T-helper 1 cell (primary cell): Measurements from ENCODE around the gene CAB39L.

ENCODE experiments used
- DNase-seq, 5 donors: peaks; one replicate each; pipeline ENCODE4 v3.0.0-alpha.2; 2012 to 2020
- total RNA-seq, 4 donors: gene quantifications; one replicate each; lab custom pipeline; 2026; lab: John Stamatoyannopoulos, UW

CAB39L gene
- total RNA-seq = 3.7 to 4.9 (median 4.3) reads per million in 4 donors

DNA sequence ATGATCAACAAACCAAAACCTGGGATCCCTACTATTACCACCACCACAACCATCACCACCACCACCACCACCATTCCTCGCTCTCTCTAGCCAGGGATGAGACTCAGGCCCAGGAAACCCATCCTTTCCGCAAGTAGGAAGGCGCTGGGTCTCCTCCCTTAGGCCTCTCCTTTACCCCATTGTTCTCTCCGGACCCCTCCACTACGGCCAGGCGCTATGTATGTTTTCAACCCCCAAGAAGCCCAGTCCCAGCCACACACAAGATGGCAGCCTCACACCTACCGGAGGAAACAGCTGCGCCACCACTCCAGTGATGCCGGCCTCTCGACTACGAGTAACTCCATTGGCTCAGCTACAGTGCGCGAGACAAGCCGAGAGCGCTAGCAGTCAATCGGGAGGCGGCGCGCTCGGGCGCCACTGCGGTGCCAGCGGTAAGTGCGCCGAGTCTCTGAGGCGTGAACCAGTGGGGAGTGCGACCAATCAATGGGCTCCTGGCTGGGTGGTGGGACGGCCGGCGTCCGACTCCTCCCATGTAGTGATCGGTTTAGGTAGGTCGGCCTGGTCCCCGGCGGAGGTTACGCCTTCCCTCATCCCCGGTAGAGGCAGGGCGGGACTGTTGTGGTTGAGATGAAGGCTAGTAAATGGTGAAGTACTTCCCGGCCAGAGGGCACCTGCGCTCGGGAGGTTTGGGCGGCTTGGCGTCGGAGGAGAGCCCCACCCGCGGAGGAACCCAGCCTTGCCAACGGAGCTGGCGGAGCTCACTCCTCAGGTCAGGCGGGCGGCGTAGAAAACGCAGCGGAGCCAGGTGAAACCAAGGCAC, at the start of gene CAB39L, which contains the start of gene SETDB2:
Gene CAB39L, minus strand, starts transcription at position 361 of the 820 bp plus-strand sequence. CDS start 61,154 bp downstream, outside the sequence.
Gene SETDB2, plus strand, starts transcription at position 571 of the 820 bp plus-strand sequence. CDS start 7,620 bp downstream, outside the sequence.
- peak; percentile 98 to 100 (median 98) for DNase-seq

DNA sequence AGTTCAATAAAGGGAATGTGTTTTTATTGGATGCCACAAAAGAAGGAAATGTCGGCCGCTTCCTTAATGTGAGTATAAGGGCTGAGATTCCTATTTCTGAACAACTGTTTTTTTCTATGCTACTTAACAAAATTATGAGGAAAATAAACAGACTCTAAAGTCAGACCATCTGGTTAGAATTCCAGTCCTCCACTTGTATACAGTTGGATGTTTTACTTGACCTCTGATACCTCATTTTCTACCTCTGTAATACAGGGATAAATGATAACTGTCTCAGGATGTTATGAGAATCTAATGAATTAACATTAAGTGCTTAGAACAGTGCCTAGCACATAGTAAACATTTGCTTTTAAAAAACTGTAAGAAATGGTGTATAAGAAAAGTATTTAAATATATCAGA, 44.7 kb upstream of the CAB39L start:
- DNase-seq = no peak

DNA sequence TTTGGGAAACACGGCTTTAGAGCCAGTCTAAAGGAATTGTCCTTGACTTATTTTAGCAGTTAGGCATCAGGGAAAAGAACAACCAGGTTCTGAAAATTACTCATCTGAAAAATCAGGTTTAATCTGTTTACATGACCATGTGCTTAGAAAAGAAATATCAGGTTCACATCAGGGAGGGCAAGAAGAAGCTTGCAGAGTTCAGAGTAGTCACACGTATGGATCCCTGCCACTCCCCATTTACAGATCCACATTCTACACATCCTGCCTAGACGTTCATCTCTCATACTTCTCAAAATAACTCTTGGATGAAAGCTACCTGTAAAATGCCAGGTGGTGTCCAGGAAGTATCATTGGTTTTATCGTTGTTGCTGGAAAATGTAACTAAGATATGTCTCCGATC, 37.9 kb upstream of the CAB39L start:
- DNase-seq = no peak

DNA sequence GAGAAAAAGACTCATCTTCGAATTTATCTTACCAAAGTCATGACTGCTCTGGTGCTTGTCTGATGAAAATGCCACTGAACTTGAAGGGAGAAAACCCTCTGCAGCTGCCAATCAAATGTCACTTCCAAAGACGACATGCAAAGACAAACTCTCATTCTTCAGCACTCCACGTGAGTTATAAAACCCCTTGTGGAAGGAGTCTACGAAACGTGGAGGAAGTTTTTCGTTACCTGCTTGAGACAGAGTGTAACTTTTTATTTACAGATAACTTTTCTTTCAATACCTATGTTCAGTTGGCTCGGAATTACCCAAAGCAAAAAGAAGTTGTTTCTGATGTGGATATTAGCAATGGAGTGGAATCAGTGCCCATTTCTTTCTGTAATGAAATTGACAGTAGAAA, 32.7 kb upstream of the CAB39L start:
- no peak for DNase-seq

DNA sequence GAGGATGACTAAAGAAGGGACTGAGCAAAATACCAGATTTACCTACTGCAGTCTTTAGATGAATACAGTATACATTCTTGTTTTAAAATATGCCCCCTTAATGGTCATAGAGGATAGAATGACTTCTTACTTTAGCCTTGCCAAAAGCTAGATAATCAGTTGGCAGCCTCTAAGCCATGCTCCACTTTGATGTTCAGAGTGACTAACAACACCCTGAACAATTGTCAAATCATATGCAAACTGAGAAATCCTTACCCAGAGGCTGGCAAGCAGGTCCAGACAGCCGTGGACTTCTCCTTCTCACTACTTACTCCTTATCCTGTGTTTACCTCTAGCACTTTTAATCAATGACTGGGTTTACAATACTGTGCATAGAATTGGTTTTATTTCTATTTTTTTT, 28.3 kb upstream of the CAB39L start:
- DNase-seq = no peak

DNA sequence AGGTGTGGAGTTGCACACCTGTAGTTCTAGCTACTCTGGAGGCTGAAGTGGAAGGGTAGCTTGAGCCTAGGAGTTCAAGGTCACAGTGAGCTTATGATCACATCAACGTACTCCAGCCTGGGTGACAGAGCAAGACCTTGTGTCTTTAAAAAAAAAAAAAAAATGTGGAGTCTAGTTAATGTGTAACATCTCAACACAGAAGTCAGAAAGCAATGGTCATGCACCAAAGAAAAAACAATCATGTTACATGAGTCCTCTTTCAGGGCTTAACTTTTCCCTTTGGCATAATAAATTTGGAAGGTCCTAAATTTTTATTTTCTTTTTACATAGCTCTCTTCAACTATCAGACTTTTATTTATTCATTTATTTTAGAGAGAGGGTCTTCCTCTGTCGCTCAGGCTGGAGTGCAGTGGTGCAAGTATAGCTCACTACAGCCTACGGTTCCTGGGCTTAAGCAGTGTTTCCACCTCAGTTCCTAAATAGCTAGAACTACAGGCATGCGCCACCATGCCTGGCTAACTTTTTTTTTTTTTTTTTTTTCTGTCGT, 22.5 kb upstream of the CAB39L start:
- DNase-seq = no peak

DNA sequence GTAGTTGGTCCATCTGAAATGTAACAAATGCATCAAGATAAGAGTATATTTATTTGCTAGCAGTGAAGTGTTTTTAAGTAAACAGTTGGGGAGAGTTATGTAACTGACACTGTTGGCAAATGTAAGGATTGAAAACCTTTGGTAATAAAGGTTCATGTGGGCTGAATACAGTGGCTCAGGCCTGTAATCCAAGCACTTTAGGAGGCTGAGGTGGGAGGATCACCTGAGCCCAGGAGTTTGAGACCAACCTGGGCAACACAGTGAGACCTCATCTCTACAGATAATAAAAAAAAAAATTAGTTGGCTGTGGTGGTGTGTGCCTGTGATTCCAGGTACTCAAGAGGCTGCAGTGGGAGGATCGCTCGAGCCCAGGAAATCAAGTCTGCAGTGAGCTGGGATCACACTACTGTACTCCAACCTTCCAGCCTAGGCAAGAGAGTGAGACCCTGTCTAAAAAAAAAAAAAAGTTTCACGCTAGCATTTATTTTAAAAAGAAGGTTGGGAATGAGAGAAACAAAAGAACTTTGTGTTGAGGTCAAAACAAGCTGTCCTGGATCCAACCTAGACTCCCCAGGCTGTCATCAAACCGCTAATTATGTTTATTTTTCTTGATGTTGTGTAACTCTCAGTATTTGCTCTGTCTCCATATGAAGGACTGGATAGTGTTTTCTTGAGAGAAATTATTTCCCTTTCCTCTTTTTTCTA, 20.9 kb upstream of the CAB39L start:
- DNase-seq = no peak

DNA sequence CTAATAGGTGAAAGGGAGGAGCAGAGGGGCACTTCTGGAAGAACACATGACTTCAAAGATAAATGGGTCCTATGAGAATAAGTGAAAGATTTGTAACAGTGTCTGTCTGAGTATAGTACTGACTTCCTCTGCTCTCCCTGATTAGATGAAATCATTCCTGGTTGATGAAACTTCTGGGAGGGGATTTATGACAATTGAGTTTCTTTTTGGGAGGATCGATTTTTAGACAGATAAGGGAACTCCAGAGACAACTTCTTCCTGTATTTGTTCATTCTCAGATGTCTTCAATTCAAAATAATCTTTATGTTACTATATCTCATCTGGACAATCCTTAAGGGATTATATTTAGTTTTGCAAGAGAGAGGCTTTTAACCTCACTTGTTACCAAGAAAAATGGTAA, 20.2 kb upstream of the CAB39L start:
- no peak for DNase-seq

DNA sequence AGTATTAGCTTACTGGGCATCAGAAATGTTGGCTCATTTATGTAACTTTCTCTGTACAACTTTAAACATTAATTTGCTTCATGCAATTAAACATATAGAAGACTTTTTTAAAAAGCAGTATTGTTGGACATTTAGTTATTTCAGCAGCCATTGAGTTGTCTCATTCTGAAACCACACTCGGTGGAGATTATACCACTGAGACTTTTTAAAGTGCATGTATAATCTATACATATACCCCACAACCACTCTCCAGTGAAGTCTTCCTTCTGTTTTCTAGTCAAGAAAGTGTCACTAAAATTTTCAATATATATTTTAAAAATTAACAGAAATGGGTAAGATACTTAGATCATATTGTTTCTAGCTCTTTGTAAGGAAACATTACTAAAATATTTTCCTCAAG, 15.7 kb upstream of the CAB39L start:
- no peak for DNase-seq

DNA sequence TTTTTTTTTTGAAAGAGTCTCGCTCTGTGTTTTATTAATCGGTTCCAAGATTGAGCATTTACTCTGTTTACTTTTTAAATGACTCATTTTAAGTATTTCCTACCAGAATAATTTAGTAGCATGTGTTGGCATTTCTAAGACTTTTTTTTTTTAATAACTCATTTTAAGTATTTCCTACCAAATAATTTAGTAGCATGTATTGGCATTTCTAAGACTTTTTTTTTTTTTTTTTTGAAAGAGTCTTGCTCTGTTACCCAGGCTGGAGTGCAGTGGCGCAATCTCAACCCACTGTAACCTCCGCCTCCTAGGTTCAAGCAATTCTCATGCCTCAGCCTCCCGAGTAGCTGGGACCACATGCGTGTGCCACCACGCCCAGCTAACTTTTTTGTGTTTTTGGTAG, 13.4 kb upstream of the CAB39L start:
- DNase-seq = no peak

DNA sequence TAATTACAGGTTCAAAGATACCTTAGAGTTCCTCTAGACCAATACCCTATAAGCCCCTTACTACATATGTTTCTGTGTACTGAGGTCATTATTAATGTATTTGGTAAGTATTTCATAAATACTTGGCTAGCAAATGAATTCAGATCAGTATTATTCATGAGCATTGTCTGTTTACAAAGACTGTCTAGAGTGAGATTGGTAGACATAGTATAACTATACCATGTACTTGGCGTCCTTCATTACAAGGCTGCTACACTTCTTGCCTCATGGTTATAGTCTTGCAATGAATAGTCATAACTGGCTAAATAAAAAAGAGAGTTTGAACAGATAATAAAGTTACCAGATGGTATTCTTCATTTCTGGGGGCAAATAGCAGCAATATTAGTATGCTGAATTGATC, 12.3 kb upstream of the CAB39L start:
- no peak for DNase-seq

DNA sequence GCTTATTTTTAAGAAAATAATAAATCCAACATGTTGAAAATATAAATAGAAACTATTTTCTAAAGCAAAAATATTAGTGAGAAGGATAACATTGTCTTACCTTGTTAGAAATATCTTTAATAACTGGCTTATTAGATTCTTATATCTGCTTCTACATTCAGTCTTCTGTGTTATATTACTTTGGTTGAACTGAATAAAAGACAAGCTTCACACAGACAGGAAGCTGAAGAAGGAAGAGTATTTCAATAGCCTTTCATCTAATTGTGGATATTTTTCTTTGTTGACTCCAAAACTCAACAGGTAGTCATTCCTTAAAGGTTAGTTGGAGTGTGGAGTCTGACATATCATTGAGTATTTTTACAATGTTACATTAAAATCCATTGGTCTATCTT, 11.1 kb upstream of the CAB39L start:
- DNase-seq = no peak

DNA sequence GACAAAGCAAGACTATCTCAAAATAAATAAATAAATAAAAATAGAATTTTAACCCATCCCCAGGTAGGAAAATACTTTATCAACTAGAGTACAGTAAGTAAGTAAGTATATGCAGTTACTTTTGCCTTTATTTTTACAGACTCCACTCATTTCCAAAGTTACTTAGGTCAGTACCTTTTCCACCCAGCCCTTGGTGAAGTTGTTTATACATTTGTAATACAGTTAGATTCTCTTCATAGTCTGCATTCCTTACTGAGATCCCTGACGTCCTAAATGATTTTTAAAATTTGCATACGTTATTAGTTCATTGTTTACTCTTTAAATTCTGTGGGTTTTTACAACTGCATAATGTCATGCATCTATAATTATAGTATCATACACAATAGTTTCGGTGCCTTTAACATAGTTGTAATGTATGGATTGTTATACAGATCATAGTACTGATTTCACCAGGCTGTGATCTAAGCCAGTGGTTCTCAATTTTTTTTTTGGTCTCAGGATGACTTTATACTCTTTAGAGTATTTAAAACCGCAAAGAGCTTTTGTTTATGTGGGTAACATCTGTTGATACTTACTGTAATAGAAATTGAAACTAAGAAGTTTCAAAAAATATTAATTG, 10.6 kb upstream of the CAB39L start:
- peak in 1 of 5 donors; percentile 72 for DNase-seq

DNA sequence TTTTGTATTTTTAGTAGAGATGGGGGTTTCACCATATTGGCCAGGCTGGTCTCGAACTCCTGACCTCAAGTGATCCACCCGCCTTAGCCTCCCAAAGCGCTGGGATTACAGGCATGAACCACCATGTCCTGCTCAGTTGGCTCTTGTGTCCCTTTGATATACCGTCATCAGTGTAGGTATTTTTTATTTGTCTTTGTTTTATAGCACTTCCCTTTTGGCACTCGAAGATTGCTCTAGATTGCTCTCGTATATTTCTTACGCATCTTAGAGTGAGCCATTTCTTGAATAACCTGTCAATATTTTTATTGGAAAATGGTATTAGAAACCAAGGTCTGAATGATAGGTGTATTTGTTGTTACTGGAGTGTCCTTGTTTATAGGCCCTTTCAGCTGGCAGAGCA, 9.6 kb upstream of the CAB39L start:
- no peak for DNase-seq

DNA sequence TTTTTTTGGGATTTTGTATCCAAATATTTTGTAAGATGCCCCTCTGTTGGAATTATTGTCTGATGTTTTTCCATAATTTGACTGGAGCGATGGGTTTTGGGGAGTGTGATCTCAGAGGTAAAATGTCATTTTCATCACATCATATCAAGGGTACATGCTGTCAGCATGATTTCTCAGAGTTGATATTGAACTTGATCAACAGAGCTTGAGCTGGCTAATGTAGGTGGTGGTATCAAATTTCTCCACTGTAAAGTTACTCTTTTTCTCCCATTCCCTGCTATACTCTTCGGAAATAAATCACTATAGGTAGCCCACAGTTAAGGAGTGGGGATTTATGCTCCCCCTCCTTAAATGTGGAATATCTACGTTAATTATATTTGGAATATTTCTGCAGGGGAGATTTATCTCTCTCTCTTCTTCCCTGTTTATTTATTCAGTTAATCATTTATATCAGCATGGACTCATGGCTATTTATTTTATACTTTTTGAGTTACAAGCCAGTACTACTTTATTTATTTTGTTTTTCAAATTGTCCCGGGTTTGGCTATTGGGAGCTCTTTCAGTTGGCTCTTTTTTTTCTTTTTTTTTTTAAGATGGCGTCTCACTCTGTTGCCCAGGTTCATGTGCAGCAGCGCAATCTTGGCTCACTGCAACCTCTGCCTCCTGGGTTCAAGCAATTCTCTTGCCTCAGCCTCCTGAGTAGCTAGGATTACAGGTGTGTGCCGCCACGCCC, 9.0 kb upstream of the CAB39L start:
- no peak for DNase-seq

DNA sequence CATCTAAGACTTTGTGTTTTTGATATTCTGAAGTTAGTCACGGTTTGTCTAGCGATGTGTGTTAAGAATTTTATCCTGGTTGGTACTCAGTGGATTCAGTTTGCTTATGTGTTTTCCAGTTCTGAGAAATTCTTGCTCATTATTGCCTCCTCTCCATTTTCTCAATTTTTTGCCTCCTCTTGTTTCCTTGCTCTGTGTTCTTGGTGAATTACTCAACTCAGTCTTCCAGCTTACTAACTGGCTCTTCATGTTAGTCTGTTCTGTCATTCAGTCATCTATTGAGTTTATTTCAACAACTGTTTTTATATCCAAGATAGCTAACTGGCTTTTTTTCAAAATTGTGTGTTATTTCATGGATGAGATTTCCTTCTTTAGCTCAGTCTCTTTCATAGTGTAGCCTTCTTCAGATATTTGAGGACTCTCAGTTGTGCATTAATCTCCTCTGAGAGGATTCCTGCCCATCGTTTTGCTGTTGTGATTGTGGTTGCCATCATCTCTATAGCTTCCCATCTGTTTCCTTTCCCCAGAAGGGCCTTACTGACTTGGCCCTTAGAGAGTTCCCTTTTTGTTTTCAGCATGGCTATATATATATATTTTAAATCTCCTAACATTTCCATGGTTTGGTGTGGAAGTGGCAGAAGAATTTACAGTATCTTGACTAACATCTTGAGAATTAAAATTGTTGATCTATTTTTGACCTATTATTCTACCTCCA, 6.4 kb upstream of the CAB39L start:
- peak in 1 of 5 donors; percentile 9 for DNase-seq

DNA sequence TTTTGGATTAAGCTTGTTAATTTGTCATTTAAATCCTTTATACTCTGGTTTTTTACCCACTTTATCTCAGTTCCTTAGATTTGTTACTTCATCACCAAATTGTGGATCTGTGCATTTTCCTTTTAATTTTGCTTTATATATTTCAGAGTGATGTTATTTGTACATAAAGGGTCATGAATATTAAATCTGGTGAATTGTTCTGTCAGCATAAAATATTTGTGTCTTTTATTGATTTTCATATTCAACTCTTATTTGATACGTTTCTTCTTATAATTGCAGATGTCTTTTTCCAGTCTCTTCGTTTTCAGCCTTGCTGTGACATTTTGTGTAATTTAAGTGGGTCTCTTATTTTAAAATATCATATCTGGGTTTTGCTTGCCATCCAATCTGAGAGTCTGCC, 4.9 kb upstream of the CAB39L start:
- DNase-seq = no peak

DNA sequence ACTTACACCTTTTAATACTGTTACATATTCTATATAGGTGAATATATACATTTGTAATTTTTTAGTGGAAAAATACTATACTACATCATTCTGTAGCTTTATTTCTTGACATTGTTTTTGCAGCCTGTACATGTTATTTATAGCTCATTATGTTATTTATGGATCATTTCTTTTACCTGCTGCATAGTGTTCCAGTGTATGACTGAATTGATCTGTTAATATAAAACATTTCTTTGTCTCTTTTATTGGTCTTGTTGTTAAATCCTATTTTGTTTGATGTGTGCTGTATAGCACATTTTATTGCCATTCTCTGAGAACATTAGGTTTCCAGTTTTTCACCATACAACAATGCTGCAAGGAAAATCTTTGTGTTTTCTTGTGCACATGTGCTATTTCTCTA, 2.6 kb upstream of the CAB39L start:
- DNase-seq = no peak

DNA sequence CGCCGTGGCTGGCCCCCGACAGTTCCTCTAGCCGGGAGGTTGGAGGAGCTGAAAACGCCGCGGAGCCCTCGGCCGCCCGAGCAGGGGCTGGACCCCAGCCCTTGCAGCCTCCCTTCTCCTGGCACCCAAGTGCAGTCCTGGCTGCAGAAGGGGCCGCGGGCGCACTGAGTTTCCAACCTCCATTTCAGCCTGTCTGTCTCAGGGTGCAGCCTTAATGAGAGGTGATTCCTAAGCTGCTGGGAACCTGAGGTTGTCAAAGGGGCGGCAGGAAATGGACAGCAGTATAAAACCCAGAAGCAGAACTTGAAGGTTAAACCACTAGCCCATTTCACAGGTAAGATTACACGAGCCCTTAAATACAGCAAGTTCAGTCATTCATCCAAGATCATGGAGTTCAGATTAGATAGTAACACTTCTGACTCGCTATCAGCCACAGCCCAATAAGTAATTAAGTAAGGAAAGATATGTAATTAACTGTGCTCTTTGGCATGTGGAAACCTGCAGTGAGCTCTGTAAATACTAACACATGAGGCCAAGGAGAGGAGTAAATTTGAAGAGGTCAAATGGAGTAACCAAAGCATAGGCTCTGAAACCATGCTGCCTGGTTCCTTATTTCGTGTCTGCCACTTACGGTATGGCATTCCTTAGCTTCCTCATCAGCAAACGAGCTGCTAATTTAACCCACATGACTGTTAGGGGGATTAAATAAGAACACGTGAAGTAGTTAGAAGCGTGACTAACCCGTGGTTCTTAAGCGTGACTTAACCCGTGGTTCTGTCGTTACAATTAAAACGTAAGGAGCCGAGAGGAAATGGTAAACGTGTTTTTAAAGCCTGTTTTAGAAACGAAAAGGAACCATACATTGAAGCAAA, 896 bp upstream of the CAB39L start:
- peak in 3 of 5 donors; percentile 17 to 50 (median 29) for DNase-seq

DNA sequence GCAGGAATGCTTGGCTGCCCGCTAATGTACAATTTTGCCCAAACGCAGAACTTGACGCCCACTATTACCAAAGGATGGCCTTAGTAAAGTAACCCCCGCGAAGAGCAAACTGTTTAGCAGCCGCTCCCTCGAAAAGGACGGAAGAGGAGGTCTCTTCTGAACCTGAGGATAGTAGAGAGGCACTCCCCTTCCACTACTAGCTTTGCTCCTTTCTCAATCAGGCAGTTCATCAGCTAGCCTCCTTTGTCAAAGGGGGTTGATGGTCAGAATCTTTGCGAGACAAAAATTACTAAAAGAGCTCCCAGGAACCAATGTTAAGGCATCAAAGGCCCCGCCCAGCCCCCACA, 534 bp downstream of the CAB39L start:
- no peak for DNase-seq

DNA sequence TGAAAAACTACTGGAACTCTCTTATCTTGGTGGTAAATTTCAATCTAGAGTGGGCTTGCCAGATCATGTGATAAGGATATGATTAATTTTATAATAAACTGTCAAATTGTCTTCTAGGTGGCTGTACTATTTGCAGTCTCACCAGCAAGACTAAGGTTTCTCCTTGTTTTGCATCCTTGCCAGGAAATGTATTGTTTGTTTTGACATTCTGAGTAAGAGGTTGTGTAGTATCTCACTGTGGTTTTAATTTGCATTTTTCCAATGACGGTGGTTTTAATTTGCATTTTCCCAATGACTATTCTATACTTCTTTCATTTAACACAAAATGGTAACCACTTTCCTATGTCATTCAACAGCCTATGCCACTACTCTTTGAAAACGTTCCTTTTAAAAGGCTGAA, 2.0 kb downstream of the CAB39L start:
- DNase-seq = peak in 1 of 5 donors; percentile 63
